ENCODE measurements around the gene EML1. TPM values are rescaled to one million over a fixed set of nuclear protein-coding genes. Genes with fewer than 3 reads are reported as not detected.

Gene EML1
- total RNA-seq, 2 donors from 2014 or later, result 2.4 to 2.6 TPM

DNA sequence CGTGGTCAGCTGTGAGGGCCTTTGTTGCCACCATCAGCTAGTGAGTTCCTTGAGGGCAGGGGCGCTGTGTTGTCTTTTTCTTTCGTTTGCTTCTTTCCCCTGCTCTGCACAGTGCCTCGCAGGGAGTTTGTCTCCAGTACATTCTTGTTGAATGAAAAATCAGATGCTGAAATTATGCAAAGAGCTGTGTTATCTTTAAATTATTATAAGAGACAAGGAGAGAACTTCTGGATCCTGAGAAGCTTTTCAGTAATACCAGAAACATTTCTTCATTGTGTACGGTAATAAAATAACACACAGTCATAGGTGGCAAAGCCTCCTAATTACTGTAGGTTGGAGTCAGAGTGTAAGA, 14.9 kb downstream of the EML1 start:
- ATAC-seq (replicated peaks in 1 of 2) (no peak), DNase-seq (no peak)
- H3K27me3 Mint-ChIP-seq (ENCODE audit: low read depth), result peaks cover 7% of the 10 kb centered on the region
- H3K4me1 Mint-ChIP-seq (ENCODE audit: low read depth), result no peaks in the 10 kb centered on the region
- H3K4me3 Mint-ChIP-seq, result no peak overlapping the region
- no peak overlapping the region for H3K27ac Mint-ChIP-seq
- H3K9me3 Mint-ChIP-seq, result no peaks in the 10 kb centered on the region
- no peaks in the 10 kb centered on the region for H3K36me3 Mint-ChIP-seq (ENCODE audit: insufficient read depth in 2 of 2)

DNA sequence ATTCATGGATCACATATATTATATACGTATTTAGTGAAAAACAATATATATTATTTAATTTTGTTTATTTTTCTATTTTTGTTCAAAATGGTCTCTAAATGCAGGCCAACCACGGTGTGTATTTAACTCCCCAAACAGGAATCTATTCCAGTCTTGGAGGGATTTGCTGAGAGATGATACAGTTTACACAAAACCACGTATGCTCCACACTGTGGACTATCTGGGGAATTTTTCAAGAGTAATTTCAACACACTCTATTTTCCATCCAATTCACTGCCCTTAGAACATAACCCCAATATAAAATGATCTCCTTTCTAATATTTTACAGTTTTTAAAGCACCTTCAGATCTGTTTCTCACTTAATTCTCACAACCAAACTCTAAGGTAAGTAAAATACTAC, 15.3 kb downstream of the EML1 start:
- ATAC-seq (replicated peaks in 1 of 2) (no peak), DNase-seq (no peak)
- no peak overlapping the region for H3K27ac Mint-ChIP-seq
- H3K36me3 Mint-ChIP-seq (ENCODE audit: insufficient read depth in 2 of 2), result no peaks in the 10 kb centered on the region
- no peaks in the 10 kb centered on the region for H3K9me3 Mint-ChIP-seq
- H3K27me3 Mint-ChIP-seq (ENCODE audit: low read depth), result peaks cover 8% of the 10 kb centered on the region
- H3K4me1 Mint-ChIP-seq (ENCODE audit: low read depth), result no peaks in the 10 kb centered on the region
- no peak overlapping the region for H3K4me3 Mint-ChIP-seq

DNA sequence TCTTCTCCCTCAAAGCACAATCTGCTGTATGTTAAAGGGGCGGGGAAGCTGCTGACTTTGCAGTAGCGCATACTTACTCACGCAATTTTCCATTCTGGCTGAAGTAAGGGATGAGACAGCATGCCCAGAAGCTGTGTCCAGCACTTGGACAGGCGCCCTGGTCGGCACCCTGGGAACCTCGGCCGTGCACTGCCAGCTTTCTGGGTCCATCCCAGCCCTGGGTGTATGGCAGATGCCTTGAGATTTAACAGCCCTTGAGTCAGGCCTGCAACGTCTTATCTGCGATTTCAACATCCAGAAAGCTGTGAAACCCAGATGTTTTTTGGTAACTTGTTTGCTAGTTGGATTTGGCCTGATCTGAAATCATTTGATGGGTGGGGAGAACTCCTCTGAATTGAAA, 16.1 kb downstream of the EML1 start:
- ATAC-seq (replicated peaks in 1 of 2) (no peak), DNase-seq (no peak)
- H3K27ac Mint-ChIP-seq, result no peak overlapping the region
- H3K9me3 Mint-ChIP-seq, result no peaks in the 10 kb centered on the region
- H3K4me1 Mint-ChIP-seq (ENCODE audit: low read depth), result no peaks in the 10 kb centered on the region
- H3K4me3 Mint-ChIP-seq, result no peak overlapping the region
- no peaks in the 10 kb centered on the region for H3K36me3 Mint-ChIP-seq (ENCODE audit: insufficient read depth in 2 of 2)
- H3K27me3 Mint-ChIP-seq (ENCODE audit: low read depth), result peaks cover 16% of the 10 kb centered on the region

DNA sequence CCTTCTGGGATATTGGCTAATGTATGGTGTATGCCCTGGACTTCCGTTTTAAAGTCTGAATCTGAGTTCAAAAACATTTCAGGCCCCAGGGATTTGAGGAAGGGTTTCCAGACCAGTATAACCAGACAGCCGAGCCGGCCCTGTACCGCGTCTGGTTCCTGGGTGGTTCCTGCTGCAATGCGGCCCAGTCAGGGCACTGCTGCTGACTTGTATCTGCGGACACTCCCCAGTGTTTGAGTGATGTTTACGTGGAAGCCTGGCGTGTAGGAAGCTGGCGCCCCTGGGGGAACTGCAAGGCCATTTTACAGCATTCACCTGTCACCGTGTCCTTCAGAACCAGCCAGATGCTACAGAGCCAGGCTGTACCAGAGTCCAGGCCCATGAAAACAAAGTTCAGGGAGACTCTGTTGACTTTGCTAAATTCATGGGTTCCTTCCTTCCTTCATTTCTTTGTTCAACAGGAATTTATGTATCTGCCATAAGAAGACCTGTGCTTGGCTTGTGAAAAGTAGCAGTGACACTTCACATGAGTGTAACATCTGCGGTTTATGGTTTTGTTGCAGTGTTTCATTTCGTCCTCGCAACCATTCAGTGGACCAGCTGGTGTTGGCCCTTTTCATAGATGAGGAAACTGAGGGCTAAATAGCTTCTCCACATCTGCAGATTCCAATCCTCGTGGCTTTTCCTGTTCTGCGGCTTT, 16.8 kb downstream of the EML1 start:
- DNase-seq (no peak), ATAC-seq (replicated peaks in 1 of 2) (no peak)
- H3K36me3 Mint-ChIP-seq (ENCODE audit: insufficient read depth in 2 of 2), result no peaks in the 10 kb centered on the region
- H3K9me3 Mint-ChIP-seq, result no peaks in the 10 kb centered on the region
- no peaks in the 10 kb centered on the region for H3K4me1 Mint-ChIP-seq (ENCODE audit: low read depth)
- no peak overlapping the region for H3K4me3 Mint-ChIP-seq
- H3K27me3 Mint-ChIP-seq (ENCODE audit: low read depth), result peaks cover 21% of the 10 kb centered on the region
- no peak overlapping the region for H3K27ac Mint-ChIP-seq

DNA sequence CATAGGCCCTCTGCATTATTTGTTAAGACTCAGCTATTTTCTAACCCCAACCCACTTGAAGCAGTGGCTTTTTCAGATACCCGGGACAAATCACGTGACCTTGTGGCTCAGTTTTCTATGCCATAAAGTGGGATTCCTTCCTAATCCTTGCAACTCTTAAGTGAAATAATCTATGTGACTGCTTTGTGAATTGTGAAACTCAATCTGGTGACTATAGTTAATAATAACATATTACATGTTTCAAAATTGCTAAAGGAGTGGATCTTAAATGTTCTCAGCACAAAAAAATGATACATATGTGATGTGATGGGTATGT, 17.3 kb downstream of the EML1 start:
- H3K4me1 Mint-ChIP-seq (ENCODE audit: low read depth), result no peaks in the 10 kb centered on the region
- H3K27me3 Mint-ChIP-seq (ENCODE audit: low read depth), result peaks cover 21% of the 10 kb centered on the region
- H3K27ac Mint-ChIP-seq, result no peak overlapping the region

DNA sequence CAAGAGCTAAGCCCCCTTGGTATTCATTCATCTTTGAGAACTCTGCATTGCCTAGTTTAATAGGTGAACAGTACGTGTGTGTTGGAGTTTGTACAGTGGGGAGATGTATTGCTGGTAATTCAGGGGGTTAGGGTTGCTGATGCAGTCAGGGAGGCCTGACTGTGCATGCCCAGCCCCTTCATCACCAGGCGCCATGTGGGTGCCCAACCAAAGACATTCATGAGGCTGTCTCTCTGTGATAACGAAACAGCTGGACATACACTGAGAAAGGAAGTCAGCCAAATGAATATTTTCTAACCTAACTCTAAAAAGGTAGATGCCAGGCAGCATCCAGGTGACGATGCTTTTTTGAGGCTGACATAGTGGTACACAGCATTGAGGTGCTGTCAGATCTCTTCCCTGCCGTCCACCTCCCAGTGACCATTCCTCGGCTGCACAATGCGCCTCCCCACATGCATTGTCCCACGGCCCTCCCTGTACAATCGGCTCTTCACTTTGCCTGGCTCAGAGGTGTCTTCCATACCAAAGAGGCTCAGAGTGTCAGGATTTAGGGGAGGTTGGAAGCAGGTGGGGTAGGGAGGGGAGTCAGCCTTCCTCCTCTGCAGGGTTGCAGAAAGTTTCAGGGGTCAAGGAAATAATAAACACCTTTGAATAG, 19.0 kb downstream of the EML1 start:
- H3K36me3 Mint-ChIP-seq (ENCODE audit: insufficient read depth in 2 of 2), result no peaks in the 10 kb centered on the region
- no peaks in the 10 kb centered on the region for H3K4me1 Mint-ChIP-seq (ENCODE audit: low read depth)
- DNase-seq (no peak), ATAC-seq (replicated peaks in 1 of 2) (no peak)
- H3K9me3 Mint-ChIP-seq, result no peaks in the 10 kb centered on the region
- no peak overlapping the region for H3K27ac Mint-ChIP-seq
- H3K4me3 Mint-ChIP-seq, result no peak overlapping the region
- peaks cover 24% of the 10 kb centered on the region for H3K27me3 Mint-ChIP-seq (ENCODE audit: low read depth)

More for the DNA sequence above, 17.3 kb downstream of the EML1 start:
- no peak overlapping the region for H3K4me3 Mint-ChIP-seq
- DNase-seq (no peak), ATAC-seq (replicated peaks in 1 of 2) (no peak)
- H3K36me3 Mint-ChIP-seq (ENCODE audit: insufficient read depth in 2 of 2), result no peaks in the 10 kb centered on the region
- no peaks in the 10 kb centered on the region for H3K9me3 Mint-ChIP-seq

DNA sequence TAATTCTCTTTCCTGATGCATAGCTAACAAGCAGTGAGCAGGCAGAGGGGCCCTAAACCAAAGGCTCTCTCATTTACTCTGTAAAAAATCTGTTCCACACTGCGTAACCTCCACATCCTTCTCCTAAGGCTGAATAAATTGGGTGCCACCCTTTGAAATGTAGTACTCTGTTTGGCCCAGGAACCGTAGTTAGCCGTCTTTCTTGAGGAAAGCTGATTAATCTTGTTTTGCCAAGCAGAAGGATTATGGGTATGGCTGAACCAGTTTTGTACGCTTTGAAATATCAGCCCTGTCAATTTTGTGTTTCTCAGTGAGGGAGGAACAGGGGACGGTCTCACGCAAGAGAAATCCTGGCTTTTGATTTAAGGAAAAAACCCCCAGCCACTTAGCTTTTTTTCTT, 19.7 kb downstream of the EML1 start:
- Mint-ChIP-seq H3K27ac (no peak overlapping the region), H3K27me3 (ENCODE audit: low read depth) (peaks cover 30% of the 10 kb centered on the region), H3K4me3 (no peak overlapping the region), H3K36me3 (ENCODE audit: insufficient read depth in 2 of 2) (no peaks in the 10 kb centered on the region), H3K4me1 (ENCODE audit: low read depth) (no peaks in the 10 kb centered on the region), H3K9me3 (no peaks in the 10 kb centered on the region)
- no peak for DNase-seq
- ATAC-seq (replicated peaks in 1 of 2), result no peak

DNA sequence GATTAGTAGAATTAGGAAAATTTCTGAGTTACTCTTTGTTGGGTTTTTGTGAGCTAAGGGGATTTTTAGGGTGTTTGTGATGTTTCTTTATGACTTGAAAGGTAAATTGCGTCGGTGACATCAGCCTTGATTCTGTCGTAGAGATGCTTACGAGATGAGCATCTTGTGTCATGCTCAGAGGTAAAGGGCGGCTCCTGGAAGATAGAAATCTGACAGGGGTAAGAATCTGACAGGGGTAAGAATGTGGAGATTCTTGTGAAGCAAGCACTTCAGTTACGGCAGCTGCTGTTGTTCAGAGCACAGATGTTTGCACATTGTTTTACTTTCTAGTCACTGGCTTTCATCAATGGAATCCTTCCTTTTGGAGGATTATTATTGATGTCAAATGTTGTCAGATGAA, 22.5 kb downstream of the EML1 start:
- Mint-ChIP-seq H3K27ac (no peak overlapping the region), H3K4me3 (no peak overlapping the region), H3K9me3 (no peaks in the 10 kb centered on the region), H3K27me3 (ENCODE audit: low read depth) (peaks cover 44% of the 10 kb centered on the region), H3K4me1 (ENCODE audit: low read depth) (peaks cover 16% of the 10 kb centered on the region), H3K36me3 (ENCODE audit: insufficient read depth in 2 of 2) (no peaks in the 10 kb centered on the region)
- DNase-seq, result no peak
- ATAC-seq (replicated peaks in 1 of 2), result peak in 1 of 2 donors; percentile 26

DNA sequence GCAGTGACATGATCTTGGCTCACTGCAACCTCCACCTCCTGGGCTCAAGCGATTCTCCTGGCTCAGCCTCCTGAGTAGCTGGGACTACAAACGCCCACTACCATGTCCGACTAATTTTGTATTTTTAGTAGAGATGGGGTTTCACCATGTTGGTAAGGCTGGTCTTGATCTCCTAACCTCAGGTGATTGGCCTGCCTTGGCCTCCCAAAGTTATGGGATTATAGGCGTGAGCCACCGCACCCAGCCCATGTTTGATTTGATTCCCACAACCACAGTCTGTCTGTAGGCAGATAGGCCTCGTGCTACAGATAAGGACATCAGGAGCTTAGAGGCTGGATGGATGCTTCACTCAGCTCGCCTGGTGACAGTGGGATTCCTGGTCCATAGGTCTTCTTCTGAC, 23.0 kb downstream of the EML1 start:
- H3K36me3 Mint-ChIP-seq (ENCODE audit: insufficient read depth in 2 of 2), result no peaks in the 10 kb centered on the region
- peaks cover 16% of the 10 kb centered on the region for H3K4me1 Mint-ChIP-seq (ENCODE audit: low read depth)
- DNase-seq (no peak), ATAC-seq (replicated peaks in 1 of 2) (no peak)
- no peaks in the 10 kb centered on the region for H3K9me3 Mint-ChIP-seq
- peaks cover 46% of the 10 kb centered on the region for H3K27me3 Mint-ChIP-seq (ENCODE audit: low read depth)
- H3K27ac Mint-ChIP-seq, result no peak overlapping the region
- H3K4me3 Mint-ChIP-seq, result no peak overlapping the region

DNA sequence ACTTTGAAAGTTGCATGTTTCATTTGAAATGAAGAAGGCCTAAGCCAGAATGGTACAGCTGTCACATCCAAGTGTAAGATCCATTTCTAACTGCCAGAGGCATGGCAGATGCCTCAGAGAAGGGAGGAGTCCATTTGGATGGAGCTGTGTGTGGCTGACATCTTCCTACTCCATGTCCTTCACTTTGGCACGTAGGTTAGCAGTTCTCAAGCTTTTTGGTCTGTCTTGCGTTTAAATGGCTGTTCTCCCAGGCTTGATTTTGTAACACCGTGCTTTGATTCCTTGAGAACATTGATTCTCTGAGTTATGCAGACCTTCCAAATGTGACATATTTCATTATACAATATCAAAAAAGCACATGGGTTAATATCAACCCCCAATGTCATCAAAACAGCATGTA, 23.4 kb downstream of the EML1 start:
- Mint-ChIP-seq H3K27ac (no peak overlapping the region), H3K27me3 (ENCODE audit: low read depth) (peaks cover 46% of the 10 kb centered on the region), H3K36me3 (ENCODE audit: insufficient read depth in 2 of 2) (no peaks in the 10 kb centered on the region), H3K9me3 (no peaks in the 10 kb centered on the region), H3K4me3 (no peak overlapping the region), H3K4me1 (ENCODE audit: low read depth) (peaks cover 19% of the 10 kb centered on the region)
- DNase-seq, result no peak
- no peak for ATAC-seq (replicated peaks in 1 of 2)

DNA sequence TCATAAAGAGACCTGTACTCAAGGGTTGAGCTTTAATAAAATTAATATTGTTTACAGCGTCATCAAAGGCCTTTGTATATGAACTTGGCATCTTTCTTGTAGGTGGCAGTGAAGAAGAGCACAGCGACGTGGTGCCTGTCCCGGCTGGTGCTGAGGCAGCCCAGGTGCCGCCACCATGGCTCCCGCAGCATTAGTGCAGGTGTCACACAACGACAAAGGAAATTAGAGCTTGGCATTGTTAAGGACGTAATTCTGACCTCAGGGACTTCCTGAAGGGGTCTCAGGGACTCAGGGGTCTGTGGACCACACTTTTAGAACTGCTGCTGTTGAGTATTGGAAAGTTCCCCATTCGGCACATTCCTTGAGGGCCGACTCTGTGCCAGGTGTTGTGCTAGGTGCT, 24.1 kb downstream of the EML1 start:
- Mint-ChIP-seq H3K4me1 (ENCODE audit: low read depth) (peaks cover 26% of the 10 kb centered on the region), H3K4me3 (no peak overlapping the region), H3K9me3 (no peaks in the 10 kb centered on the region), H3K27ac (no peak overlapping the region), H3K36me3 (ENCODE audit: insufficient read depth in 2 of 2) (no peaks in the 10 kb centered on the region), H3K27me3 (ENCODE audit: low read depth) (peaks cover 49% of the 10 kb centered on the region)
- DNase-seq (no peak), ATAC-seq (replicated peaks in 1 of 2) (no peak)

DNA sequence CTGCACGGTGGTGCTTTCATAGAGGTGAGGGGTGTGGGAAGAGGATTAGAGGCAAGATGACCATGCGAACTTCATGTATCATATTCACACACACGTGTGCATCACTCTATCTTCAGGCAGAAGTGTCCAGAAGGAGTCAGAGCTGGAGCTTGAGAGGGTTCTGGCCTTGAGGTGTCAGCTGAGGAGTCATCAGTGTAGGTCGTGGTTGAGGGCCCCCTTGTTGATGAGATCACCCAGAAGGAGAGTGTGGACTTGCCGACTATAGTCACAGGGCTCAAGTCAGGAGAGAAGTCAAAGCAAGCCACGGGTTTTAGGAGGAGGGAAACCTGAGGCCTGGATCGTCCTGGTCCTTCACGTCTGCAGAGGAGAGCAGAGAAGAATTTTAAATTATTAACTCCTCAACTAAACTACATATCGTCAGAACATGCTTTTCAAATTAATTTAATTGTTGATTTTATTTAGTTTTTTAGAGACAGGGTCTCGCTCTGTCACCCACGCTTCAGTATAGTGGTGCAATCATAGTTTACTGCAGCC, 25.4 kb downstream of the EML1 start:
- DNase-seq, result peak; percentile 12 to 27
- ATAC-seq (replicated peaks in 1 of 2), result peak; percentile 78 to 83
- Mint-ChIP-seq H3K4me1 (ENCODE audit: low read depth) (peaks cover 31% of the 10 kb centered on the region), H3K9me3 (no peaks in the 10 kb centered on the region), H3K4me3 (peak overlapping the region in 1 of 2 donors; percentile 15), H3K36me3 (ENCODE audit: insufficient read depth in 2 of 2) (no peaks in the 10 kb centered on the region), H3K27ac (no peak overlapping the region), H3K27me3 (ENCODE audit: low read depth) (peaks cover 59% of the 10 kb centered on the region)

DNA sequence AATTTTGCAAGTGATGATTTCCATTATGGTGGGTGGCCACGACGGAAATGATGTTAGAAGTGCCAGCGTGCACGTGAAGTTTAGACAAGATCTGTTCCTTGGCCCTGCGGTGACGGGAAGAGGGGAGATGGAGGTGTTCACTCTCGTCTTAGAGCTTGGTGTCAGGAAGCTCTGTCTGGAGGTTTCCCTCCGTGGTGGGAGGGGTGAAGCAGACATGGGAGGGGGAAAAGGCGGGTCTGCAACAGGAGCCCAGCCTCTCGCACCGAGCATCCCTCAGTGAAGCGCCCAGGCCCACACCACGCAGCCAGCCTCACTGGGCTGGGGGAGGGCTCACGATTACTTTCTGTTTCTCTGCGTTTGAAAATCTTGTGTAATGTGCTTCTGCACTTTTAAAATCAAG, 26.3 kb downstream of the EML1 start:
- Mint-ChIP-seq H3K36me3 (ENCODE audit: insufficient read depth in 2 of 2) (no peaks in the 10 kb centered on the region), H3K27ac (no peak overlapping the region), H3K9me3 (no peaks in the 10 kb centered on the region), H3K27me3 (ENCODE audit: low read depth) (peaks cover 49% of the 10 kb centered on the region), H3K4me1 (ENCODE audit: low read depth) (peaks cover 31% of the 10 kb centered on the region), H3K4me3 (peak overlapping the region; percentile 30 to 58)
- peak; percentile 15 to 19 for DNase-seq
- peak; percentile 45 to 50 for ATAC-seq (replicated peaks in 1 of 2)
